HG02840 (cell line): ENCODE data around the gene FASTKD2.

Source experiments
- ATAC-seq: cut with Tn5 transposase; IDR thresholded peaks from one replicate; pipeline ENCODE4 v1.9.1; 2021; ENCODE audit warnings: mild to moderate bottlenecking, moderate library complexity, moderate number of reproducible peaks; ENCODE audit not compliant: unreplicated experiment, low FRiP score

Gene FASTKD2

DNA sequence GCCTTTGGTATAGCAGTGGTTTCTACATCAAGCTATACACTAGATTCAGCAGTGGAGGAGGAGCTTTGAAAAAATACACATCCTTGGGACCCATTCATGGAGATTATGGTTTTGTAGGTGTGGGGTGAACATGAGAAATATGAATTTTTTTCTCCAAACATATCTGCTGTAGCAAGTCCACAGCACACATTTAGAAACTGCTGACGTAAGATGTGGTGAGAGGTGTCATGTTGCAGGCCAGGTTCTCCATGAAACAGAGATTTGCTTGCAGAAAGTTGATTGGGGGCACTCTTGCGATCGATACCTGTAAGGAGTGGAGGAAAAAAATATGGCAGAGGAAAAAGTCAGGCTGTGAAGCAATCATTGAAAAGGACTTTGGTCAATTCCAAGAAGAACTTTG lies 67.9 kb downstream of the FASTKD2 start:
- no peak for ATAC-seq

DNA sequence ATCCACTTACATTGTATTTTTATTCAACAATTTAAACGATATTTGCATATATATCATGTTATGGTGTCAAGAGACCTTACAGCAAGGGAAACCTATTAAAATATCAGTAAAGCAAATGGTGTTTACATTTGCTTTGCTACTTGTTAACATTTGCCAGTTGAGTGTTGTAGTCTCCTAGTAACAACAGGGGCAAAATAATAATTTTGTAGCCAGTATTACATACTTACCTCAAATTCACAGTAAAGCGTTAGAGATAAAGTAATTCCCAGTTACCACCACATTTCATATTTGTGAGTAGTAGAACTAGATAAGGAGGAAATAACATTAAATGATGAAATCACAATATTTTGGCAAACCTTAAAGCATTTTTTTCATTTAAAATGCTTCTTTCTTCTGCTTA lies 71.3 kb downstream of the FASTKD2 start:
- ATAC-seq: no peak

DNA sequence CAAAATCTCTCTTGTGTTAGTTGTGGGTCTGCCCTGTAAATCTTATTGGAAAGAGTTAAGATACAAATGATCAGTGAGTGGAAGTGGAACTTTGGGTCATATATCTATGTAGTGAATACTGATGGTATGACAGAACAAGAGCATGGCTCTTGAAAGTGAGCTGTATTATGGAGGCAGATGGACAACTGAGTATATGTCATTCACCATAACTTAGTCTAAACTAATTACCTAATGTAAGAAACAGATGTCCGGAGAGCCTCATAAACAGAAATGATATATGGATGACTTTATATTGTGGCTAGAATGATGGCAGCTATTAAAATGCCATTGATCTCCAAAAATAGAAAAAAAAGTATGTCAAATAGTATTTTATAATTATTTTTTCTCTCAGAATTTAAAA lies 72.4 kb downstream of the FASTKD2 start:
- no peak for ATAC-seq

DNA sequence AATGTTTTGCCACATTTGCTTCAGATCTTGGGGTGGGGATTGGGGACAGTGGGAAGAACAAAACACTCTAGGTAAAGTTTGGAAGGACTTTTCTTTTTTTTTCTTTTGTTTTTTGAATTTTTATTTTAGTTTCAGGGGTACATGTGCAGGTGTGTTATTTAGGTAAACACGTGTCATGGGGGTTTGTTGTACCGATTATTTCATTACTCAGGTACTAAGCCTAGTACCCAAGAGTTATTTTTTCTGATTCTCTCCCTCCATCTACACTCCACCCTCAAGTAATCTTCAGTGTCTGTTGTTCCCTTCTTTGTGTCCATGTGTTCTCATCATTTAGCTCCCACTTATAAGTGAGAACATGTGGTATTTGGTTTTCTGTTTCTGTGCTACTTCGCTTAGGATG lies 73.3 kb downstream of the FASTKD2 start:
- no peak for ATAC-seq

DNA sequence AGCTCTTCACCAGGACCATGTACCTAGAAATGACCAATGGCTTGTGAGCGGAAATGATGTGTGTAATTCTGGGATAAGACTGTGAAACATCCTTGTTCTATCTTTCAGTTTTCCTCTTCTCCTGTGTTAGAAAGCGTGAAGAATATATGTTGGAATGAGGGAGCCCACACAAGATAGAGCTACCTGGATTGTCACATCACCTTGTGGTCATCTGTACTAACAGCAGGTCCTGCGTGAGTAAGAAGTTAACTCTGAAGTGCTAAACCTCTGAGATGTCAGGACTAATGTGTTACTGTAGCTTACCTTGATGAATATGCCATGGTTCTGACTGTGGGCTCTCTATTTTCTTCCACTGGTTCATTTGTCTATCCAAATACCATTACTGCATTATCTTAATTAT lies 75.6 kb downstream of the FASTKD2 start:
- no peak for ATAC-seq
